Measurements from ENCODE around the gene RHOBTB3. TPM values are rescaled to one million over a fixed set of nuclear protein-coding genes. Genes with fewer than 3 reads are reported as not detected.

RHOBTB3 gene
- polyA plus RNA-seq, 1 donor from 2014 or later: 1.9 TPM

DNA sequence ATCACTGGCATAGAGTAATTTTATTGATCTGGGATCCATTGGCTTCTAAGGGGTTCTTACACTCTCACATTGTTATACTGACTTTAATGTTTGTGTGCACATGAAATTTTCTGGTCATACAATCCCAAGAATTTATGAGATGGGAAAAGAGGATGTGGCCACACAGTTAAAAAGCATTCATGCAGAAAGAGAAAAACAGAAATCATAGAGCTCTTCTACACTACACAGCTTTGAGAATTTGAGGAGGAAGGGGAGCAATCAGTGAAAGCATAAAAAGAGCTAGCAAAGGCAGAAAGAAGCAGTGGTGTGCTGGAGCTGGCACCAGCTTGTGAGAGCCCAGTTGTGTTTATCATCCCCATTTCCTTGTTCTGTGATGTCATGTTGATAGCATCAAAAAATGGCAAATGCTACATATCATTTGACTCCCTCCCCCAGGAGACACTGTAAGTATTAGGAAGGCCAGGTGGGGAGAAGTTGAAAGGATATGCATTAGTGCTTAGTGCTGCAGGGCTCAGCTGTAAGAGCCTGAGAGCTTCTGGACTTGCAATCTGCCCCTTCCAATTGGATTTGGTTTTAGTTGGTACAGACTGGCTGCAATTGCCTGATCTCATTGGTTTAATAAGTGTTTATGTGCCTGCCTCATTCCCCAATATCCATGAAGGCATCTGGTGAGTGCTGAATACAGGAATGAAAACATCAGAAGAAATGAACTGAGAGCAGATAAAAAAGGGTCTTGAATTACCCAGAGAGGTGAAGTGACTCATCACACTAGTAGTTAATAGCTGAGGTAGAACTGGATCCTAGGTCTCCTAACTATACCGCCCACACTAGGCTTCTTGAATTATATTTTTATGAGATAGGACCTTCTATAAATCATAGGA is 30.9 kb downstream of the RHOBTB3 start:
- Mint-ChIP-seq H3K27ac (peak overlapping the region in 2 of 3 donors; percentile 77 to 85), H3K27me3 (no peaks in the 10 kb centered on the region)

GRCh38 chr5:95762652-95763041 is 31.5 kb downstream of the RHOBTB3 start:
- Mint-ChIP-seq H3K4me3 (peak overlapping the region in 1 of 4 donors; percentile 3), H3K36me3 (peaks cover 1% of the 10 kb centered on the region), H3K27me3 (no peaks in the 10 kb centered on the region), H3K27ac (peak overlapping the region in 2 of 3 donors; percentile 77 to 83), H3K9me3 (no peaks in the 10 kb centered on the region), H3K4me1 (peaks cover 28 to 36% (median 35%) of the 10 kb centered on the region in 3 donors)

More for the DNA sequence above, 30.9 kb downstream of the RHOBTB3 start:
- Mint-ChIP-seq H3K36me3 (peaks cover 1% of the 10 kb centered on the region), H3K4me1 (peaks cover 28 to 36% (median 35%) of the 10 kb centered on the region in 3 donors), H3K9me3 (no peaks in the 10 kb centered on the region), H3K4me3 (peak overlapping the region in 3 of 4 donors; percentile 43 to 91 (median 91))

GRCh38 chr5:95763941-95764340 is 32.8 kb downstream of the RHOBTB3 start:
- peaks cover 28 to 36% (median 35%) of the 10 kb centered on the region in 3 donors for H3K4me1 Mint-ChIP-seq

GRCh38 chr5:95768731-95769130 is 37.6 kb downstream of the RHOBTB3 start:
- H3K27ac Mint-ChIP-seq: no peak overlapping the region
- H3K4me1 Mint-ChIP-seq: peaks cover 0 to 1% (median 0%) of the 10 kb centered on the region in 3 donors
- H3K27me3 Mint-ChIP-seq: no peaks in the 10 kb centered on the region
- H3K9me3 Mint-ChIP-seq: no peaks in the 10 kb centered on the region
- no peak overlapping the region for H3K4me3 Mint-ChIP-seq
- H3K36me3 Mint-ChIP-seq: peaks cover 2% of the 10 kb centered on the region

More at GRCh38 chr5:95763941-95764340, 32.8 kb downstream of the RHOBTB3 start:
- Mint-ChIP-seq H3K27ac (no peak overlapping the region), H3K4me3 (no peak overlapping the region), H3K36me3 (peaks cover 1% of the 10 kb centered on the region), H3K9me3 (no peaks in the 10 kb centered on the region), H3K27me3 (no peaks in the 10 kb centered on the region)

GRCh38 chr5:95770830-95771708 is 39.9 kb downstream of the RHOBTB3 start:
- Mint-ChIP-seq H3K4me1 (peaks cover 0 to 1% (median 0%) of the 10 kb centered on the region in 3 donors), H3K27me3 (no peaks in the 10 kb centered on the region), H3K36me3 (peaks cover 2% of the 10 kb centered on the region), H3K27ac (no peak overlapping the region), H3K4me3 (no peak overlapping the region), H3K9me3 (no peaks in the 10 kb centered on the region)

GRCh38 chr5:95771892-95772291 is 40.8 kb downstream of the RHOBTB3 start:
- Mint-ChIP-seq H3K4me3 (no peak overlapping the region), H3K27ac (no peak overlapping the region), H3K4me1 (peaks cover 0 to 1% (median 0%) of the 10 kb centered on the region in 3 donors)

DNA sequence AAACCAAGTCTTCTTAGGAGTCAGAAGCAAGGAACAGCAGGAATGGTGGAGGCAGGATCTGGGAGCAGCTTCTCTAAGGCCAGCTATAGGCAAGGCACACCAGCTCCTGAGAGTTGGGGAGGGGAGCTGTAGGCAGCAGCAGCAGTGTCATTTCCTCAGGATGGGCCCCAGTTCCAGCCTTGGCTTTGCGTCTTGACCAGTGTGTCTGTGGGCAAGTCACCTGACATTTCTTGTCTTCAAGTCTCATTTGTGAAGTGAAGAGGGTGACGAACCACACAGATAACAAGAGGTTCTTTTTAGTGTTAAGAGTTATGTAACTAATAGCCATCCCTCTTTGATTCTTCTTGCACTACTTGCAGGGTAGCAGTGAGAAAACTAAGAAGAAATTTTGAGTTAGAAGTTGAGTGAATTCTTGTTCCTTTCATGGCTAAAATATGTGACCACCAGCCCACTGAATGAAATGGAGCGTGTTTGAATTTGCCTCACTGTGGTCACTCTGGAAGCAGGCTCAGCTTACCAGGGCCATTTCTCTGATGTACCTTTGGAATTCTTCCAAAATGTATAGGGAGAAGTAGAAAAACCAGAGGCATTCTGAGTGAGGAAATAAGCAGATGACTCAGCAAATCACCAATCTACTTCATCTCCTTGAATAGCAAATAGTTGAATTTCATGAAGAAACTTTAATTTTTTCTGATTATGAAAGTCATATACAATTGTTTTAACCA is 42.4 kb downstream of the RHOBTB3 start:
- Mint-ChIP-seq H3K27me3 (no peaks in the 10 kb centered on the region), H3K27ac (no peak overlapping the region), H3K4me1 (peaks cover 0 to 1% (median 0%) of the 10 kb centered on the region in 3 donors), H3K36me3 (peaks cover 2% of the 10 kb centered on the region), H3K9me3 (no peaks in the 10 kb centered on the region), H3K4me3 (peak overlapping the region in 1 of 4 donors; percentile 56)

More at GRCh38 chr5:95771892-95772291, 40.8 kb downstream of the RHOBTB3 start:
- Mint-ChIP-seq H3K36me3 (peaks cover 2% of the 10 kb centered on the region), H3K9me3 (no peaks in the 10 kb centered on the region), H3K27me3 (no peaks in the 10 kb centered on the region)

- H3K27me3 Mint-ChIP-seq: no peaks in the 10 kb centered on the region
- H3K4me1 Mint-ChIP-seq: peaks cover 3 to 7% (median 4%) of the 10 kb centered on the region in 3 donors
Measured at GRCh38 chr5:95777441-95777840, 46.3 kb downstream of the RHOBTB3 start.

DNA sequence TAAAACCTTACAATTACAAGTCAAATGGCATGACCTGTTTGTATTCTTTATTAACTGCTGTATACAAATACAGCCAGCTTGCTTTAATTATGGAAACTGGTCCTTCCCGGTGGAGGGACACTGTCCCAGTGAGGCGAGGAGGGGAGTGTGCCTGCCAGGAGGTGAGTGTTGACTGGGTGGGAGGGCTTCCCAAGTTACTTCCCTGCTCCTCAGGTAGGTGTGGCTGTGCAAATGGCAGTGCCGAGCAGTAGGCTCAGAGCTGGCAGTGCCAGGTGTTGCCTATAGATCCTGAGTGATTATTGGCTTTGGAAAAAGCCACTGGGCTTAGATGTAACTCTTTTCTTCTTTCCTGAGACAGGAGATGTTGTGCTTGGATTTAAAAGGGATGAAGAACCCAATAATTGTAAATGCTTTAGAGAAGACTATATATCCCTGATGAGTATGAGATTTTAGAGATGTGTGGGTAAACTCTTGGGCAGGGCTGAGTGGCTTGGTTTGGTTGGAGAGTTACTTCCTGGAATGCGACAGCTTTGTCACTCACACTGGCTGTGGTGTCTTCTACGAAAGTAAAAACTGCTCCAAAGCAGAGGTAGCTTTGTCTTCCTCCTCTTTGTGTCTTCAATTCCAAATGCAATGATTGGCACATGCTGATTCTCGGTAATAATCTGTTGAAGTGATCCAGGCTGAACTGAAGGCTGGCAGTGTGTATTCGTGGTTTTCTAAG is 47.7 kb downstream of the RHOBTB3 start:
- Mint-ChIP-seq H3K4me3 (no peak overlapping the region), H3K27ac (peak overlapping the region in 1 of 3 donors; percentile 59), H3K27me3 (no peaks in the 10 kb centered on the region), H3K4me1 (peaks cover 3 to 7% (median 4%) of the 10 kb centered on the region in 3 donors), H3K9me3 (no peaks in the 10 kb centered on the region), H3K36me3 (no peaks in the 10 kb centered on the region)

More at GRCh38 chr5:95777441-95777840, 46.3 kb downstream of the RHOBTB3 start:
- Mint-ChIP-seq H3K9me3 (no peaks in the 10 kb centered on the region), H3K4me3 (no peak overlapping the region), H3K27ac (no peak overlapping the region), H3K36me3 (no peaks in the 10 kb centered on the region)

DNA sequence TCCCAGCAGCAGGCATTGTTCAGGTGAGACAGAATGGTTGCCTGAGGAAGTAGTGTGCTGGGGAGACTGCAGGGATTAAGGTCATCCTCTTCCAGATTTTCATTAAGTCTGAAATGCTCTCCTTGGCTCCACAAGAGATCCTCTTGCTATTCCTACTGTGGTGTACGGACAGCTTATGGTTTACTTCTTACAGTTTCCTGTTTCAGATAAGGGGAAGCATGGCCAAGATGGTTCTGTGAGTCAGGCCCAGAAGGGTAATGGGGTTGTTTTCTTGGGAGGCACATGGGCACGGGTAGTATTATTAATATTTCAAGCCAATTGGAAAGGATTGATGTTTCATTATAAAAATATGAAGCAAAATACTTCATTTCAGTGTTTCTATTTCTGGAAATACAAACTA is 48.5 kb downstream of the RHOBTB3 start:
- peak overlapping the region in 1 of 3 donors; percentile 39 for H3K27ac Mint-ChIP-seq
- no peaks in the 10 kb centered on the region for H3K36me3 Mint-ChIP-seq
- H3K9me3 Mint-ChIP-seq: no peaks in the 10 kb centered on the region
- H3K4me3 Mint-ChIP-seq: no peak overlapping the region
- H3K4me1 Mint-ChIP-seq: peaks cover 3 to 7% (median 4%) of the 10 kb centered on the region in 3 donors
- no peaks in the 10 kb centered on the region for H3K27me3 Mint-ChIP-seq

- Mint-ChIP-seq H3K9me3 (no peaks in the 10 kb centered on the region), H3K27ac (no peak overlapping the region), H3K4me3 (no peak overlapping the region), H3K36me3 (no peaks in the 10 kb centered on the region), H3K27me3 (no peaks in the 10 kb centered on the region), H3K4me1 (peaks cover 3 to 7% (median 4%) of the 10 kb centered on the region in 3 donors)
Measured at GRCh38 chr5:95780597-95780996, 49.5 kb downstream of the RHOBTB3 start.

DNA sequence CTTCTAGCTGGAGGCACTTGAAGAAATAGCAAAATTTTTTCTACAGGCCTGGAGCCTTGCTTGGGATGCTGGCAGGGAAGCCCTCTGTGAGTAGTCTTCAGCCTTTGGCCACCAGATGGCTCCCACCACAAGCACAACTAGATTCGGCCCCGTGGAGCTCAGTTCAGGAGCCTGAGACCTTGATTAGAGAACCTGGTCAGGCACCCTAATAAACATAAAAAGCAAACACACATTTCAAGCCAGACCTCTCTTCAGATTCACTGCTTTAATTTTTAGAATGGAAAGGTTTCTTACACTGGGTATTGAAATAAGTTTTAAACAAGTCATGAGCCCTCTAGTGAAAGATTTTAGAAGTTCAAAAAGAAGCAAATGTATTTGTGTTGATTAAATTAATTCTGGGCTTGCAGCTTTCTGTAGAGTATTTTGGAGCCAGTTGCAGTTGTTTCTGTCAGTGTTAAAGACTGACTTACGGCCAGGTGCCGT is 50.0 kb downstream of the RHOBTB3 start:
- Mint-ChIP-seq H3K4me1 (peaks cover 3 to 7% (median 4%) of the 10 kb centered on the region in 3 donors), H3K36me3 (no peaks in the 10 kb centered on the region), H3K27ac (peak overlapping the region in 1 of 3 donors; percentile 51), H3K27me3 (no peaks in the 10 kb centered on the region), H3K4me3 (peak overlapping the region in 2 of 4 donors; percentile 34 to 73), H3K9me3 (no peaks in the 10 kb centered on the region)

- Mint-ChIP-seq H3K27ac (peak overlapping the region in 1 of 3 donors; percentile 10), H3K4me1 (peaks cover 3 to 7% (median 4%) of the 10 kb centered on the region in 3 donors), H3K4me3 (no peak overlapping the region), H3K9me3 (no peaks in the 10 kb centered on the region), H3K27me3 (no peaks in the 10 kb centered on the region), H3K36me3 (no peaks in the 10 kb centered on the region)
Measured at GRCh38 chr5:95782181-95782580, 51.0 kb downstream of the RHOBTB3 start.
